GM18870 (cell line): Measurements from ENCODE around the gene TMEM59L.

Source experiments
- ATAC-seq: cut with Tn5 transposase; IDR thresholded peaks from one replicate; pipeline ENCODE4 v1.9.1; 2021; ENCODE audit warnings: moderate library complexity; ENCODE audit not compliant: unreplicated experiment

TMEM59L gene

DNA sequence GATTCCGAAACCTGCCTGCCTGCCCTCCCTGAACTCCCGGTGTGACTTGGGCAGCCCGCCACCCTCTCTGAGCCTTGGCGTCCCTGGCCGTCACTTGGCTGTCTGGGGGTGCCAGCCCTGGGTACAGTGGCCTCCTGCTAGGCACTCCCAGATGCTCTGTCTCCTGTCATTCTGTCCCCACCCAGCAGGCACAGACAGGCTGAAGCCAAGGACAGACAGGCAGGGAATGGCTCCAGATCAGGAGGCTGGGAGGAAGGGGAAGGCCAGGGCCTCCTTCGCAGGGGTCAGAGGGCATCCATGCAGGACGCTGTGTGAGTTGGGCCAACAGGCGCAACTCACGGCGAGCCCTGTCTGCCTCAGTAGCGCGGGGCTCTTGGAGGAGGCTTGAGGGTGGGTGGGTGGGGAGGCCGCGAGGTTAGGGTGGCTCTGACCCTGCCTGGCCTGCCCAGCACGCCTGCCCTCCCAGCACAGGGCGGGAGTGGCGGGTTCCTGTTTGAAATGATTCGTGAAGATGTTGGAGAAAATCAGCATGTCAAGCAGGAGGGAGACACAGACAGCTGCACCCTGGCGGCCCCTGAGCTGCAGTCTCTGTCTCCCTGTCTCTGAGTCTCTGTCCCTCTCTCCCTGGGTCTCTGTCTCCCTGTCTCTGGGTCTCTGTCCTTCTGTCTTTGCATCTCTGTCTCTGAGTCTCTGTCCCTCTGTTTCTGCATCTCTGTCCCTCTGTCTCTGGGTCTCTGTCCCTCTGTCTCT lies 43.8 kb downstream of the TMEM59L start:
- ATAC-seq: no peak

DNA sequence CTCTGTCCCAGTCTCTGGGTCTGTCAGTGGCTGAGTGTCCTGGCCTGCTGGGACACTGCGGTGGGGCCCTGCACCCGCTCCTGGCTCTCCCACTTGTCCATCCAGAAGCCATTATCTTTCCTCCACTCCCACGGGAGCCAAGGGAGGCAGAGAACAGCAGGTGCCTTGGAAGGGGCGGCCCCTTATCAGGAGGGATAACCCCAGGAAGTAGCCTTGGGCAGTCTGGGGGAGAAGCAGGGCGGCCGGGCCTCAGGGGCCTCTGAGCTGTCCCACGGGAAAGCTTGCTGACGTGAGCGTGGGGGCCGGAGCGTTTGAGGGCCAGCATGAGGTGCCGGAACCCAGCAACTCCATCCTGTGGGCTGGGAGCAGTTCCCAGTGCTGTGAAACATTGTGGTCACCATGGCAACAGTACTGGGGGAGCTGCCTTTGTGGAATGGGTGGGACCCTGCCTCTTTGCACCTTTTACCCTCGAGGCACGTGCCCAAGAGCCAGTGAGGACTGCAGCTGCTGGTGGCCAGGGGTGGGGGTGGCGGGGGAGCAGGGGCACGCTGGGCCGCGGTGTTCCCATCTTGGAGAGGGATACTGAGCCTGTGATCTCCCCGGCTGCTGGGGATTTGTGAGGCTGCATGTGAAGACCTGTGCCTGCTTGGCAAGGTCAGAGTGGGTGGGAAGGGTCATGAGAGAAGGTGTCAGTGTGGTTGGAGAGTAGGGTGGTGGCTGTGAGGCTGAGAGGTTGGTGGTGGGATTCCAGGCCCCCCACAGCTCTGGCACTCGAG lies 45.1 kb downstream of the TMEM59L start:
- no peak for ATAC-seq

DNA sequence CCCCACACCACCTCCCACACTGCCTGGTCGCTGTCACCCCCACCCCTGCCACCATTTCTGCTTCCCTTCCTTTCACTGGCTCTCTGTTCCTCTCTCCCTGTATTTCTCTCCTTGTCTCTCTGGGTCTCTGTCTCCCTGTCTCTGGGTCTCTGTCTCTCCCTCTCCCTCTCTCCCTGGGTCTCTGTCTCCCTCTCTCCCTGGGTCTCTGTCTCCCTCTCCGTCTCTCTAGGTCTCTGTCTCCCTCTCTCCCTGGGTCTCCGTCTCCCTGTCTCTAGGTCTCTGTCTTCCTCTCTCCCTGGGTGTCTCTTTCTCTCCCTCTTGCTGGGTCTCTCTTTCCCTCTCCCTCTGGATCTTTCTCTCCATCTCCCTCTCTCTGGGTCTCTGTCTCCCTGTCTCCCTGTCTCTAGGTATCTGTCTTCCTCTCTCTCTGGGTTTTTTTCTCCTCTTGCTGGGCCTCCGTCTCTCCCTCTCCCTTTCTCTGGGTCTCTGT lies 45.7 kb downstream of the TMEM59L start:
- ATAC-seq: no peak

DNA sequence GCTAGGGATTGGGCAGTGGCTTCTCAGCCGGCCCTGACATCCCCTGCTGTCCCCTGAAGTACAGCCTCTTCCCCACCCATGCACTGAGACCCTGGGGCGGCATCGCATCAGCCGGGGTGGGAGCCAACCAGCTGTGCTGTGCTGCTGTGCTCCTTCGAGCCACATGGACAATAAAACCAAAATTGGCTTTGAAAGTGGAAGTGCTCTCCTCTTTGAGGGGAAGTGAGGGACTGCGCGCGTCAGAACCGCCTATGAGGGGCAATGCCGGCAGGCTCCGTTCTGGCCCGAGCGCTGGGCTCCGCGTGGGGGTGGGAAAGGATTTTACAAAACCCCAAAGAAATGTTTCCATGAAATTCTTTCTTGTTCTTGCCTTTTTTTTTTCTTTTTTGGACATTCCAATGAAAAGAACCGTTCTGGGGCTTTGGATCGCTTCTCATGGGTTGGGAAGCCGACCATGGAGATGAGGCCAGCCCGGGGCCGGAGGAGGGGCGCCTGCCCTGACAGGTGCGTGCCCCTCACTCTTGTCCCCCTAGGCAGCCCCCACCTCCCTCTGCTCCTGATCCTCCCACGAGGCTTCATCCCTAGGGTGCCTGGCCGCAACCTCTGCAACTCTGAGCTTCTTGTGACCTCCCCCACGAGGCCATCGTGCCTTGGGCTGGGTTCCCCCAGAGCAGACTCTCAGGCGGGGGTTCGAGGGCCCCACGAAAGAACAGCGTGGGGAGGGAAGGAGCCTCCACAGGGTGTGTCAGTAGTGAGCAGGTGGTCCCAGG lies 46.8 kb downstream of the TMEM59L start:
- ATAC-seq: no peak

DNA sequence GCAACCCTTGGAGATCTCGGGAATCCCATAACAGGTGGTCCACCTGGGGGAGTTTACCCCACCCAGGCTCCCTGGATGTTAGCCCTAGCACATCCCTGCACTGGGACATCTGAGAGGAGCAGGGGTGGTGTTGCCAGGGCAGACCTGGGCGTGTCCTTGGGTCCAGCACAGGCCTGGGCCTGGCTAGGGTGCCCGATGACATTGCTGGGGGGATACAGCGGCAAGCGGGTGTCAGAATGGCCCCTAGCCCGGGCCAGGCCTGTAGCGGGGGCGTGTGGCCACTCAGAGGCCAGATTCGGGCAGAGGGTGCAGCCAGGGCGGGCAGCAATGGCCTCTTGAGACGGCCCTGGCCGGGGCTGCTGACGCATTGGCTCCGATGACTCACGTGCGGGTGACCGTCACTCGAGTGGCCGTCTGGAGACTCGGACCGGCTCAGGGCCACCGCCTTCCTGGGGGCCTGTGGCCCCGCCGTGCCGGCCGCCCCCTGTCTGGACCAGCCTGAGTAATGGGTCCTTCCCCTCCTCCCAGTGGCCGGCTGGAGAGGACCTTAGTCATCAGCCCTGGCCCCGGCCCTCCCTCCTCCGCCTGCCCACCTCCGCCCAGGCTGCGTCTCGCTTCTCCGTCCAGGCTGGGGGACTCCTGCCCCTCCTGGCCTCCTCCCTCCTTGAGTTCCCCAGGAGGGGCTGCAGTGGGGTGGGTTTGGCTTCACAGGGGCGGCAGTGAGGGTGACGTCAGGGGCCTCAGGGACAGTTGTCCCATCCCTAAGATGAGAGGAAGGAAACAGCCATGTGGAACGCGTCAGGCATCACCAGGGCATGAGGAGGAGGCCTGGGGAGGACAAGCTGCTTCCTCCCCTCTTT lies 47.6 kb downstream of the TMEM59L start:
- no peak for ATAC-seq

DNA sequence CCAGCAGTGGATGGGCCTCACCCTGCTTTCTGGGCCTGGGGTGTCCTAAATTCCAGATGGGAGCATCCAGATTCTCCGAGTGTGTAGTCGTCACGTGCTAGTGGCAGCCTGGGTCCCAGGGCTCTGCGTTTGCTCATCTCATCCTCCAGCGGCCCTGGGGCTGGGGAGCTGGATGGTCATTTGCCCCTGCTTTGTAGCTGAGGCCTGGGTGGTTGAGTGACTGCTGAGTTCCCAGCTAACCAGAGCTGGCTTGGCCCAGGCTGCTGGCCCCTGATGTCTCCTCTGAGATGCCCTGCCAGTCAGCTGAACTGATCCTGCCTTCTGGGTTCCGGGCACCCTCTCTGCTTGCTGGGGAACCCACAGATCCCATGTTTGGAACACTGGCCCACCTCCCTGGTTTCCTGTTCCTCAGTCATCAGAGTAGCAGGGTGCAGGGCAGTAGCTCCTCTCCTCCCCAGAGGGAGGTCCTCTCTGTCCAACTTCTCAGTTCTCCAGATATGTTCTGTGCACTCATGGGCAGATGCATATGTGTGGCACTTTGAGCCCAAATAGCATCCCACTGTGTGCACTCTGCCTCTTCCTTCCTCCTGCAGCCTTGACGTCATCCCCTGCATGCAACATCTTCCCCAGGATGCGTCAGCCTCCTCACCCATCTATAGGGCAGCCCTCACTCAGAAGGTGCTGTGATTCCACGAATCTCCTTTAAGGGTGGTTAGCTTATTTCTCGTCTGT lies 48.4 kb downstream of the TMEM59L start:
- no peak for ATAC-seq

DNA sequence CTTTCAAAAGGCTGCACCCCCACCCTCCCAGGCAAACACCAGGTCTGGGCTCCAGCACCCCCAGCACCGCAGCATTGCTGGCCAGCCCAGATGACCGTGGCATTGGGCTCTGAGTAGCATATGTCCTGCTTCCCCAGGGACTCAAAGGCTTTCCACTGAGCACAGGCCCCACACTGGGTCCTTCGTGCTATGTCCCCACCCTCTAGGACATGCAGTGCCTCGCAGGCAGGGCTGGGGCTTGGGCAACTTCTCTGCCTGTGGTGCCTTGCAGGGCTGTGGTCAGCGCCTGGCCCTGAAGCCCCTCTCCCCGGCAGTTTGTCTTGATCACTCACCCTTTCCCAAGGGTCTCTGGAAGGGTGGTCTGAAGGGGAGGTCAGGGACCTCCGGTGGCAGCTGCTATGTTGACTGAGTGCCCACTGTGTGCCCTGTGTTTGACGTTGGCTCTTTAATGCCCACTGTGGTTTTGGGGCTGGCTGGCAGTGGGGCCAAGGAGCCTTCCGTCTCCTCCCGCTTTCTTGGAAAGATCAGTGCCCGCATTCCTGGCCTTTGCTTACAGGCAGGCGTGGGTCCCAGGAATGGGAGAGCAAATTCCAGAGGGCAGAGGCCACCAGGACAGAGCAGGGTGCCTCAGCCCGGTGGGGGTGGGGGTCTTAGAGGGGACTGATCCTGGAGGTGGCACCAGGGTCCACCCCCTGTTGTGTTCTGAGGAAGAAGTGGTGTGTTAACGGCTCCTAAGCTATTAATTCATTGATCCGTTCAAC lies 50.5 kb downstream of the TMEM59L start:
- ATAC-seq: no peak

DNA sequence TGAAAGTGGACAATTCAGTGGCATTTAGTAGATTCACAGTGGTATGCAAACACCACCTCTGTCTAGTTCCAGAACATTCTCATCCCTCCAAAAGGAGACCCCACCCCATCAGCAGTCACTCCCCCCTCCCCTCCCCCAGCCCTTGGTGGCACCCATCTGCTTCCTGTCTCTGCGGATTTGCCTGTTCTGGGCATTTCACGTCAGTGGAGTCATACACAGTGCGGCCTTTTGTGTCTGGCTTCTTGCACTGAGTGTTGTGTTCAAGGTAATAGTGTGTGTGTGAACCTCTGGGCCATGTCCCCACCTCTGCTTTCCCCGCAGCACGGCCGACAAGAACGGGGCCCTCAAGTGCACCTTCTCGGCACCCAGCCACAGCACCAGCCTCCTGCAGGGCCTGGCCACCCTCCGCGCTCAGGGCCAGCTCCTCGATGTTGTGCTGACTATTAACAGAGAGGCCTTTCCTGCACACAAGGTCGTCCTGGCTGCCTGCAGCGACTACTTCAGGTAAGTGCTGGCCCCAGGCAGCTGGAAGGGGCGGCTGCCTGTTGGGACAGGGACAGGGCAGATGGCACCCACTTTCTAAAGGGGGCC lies 51.4 kb downstream of the TMEM59L start:
- ATAC-seq: no peak

DNA sequence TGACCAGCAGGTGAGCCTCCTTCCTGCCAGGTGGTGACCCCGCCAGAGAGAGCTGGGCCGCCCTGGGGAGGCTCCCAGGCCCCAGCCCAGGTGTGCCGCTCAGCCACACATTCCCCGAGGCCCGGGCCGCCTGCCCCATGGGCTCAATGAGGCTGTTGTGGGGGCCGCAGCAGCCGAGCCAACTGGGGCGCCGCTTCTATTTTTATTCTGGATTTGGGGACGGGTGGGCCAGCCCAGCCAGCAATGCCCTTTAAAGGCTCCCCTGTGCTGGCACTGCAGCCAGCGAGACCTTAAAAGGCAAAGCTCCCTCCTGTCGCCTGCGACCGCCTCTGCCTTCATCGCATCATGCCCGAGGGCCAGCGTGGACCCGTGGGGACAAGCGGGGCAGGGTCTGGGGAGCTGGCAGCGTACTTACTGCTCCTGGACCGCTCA lies 53.1 kb downstream of the TMEM59L start:
- no peak for ATAC-seq

DNA sequence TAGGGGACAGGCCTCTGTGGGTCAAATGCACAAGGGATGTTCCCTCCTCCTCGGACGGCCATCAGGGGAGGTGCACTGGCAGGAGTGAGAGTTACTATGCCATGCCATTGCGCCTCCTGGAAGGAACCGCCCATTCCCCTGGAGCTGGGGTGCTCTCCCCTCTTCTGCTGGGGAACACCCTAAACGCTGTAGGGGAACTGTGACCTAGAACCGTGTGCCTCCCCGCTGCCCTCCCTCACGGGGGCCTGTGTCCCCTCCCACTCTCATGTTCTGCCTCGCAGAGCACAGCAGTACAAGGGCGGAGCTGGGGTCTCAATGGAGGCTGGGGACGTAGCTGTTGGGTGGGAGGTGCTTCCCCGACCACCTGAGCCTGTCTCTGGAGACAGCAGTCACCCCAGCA lies 53.6 kb downstream of the TMEM59L start:
- no peak for ATAC-seq

DNA sequence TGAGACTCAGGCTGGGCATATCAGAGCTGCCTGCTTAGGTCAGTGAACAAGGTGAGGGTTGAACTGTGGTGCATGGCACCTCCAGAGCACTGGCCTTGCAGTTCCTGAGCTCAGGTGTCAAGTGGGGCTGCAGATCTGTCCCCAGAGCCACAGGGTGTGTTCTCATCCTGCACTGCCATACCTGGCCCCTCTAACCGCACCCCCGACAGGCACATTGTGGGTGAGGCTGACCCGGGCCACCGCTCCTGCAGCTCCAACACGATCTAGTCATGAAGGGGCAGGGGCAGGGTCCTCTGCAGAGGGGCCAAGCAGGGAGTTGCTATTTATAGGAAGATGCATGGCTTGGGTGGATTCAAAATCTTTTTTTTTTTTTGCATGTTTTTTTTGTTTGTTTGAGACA lies 54.1 kb downstream of the TMEM59L start:
- no peak for ATAC-seq

DNA sequence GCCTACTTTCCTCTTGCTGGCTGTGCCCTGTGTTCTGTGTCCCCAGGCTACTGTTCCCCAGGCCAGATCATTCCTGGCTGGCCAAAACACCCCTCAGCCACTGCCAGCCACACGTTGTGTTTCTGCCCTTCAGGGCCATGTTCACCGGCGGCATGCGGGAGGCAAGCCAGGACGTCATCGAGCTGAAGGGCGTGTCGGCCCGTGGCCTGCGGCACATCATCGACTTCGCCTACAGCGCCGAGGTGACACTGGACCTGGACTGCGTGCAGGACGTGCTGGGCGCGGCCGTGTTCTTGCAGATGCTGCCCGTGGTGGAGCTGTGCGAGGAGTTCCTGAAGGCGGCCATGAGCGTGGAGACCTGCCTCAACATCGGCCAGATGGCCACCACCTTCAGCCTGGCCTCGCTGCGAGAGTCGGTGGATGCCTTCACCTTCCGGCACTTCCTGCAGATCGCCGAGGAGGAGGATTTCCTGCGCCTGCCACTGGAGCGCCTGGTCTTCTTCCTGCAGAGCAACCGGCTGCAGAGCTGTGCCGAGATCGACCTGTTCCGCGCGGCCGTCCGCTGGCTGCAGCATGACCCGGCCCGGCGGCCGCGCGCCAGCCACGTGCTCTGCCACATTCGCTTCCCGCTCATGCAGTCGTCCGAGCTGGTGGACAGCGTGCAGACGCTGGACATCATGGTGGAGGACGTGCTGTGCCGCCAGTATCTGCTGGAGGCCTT lies 55.0 kb downstream of the TMEM59L start:
- ATAC-seq: no peak

DNA sequence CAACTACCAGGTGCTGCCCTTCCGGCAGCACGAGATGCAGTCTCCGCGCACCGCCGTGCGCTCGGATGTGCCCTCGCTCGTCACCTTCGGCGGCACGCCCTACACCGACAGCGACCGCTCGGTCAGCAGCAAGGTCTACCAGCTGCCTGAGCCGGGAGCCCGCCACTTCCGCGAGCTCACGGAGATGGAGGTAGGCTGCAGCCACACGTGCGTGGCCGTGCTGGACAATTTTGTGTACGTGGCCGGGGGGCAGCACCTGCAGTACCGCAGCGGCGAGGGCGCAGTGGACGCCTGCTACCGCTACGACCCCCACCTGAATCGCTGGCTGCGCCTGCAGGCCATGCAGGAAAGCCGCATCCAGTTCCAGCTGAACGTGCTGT lies 55.6 kb downstream of the TMEM59L start:
- ATAC-seq: no peak

DNA sequence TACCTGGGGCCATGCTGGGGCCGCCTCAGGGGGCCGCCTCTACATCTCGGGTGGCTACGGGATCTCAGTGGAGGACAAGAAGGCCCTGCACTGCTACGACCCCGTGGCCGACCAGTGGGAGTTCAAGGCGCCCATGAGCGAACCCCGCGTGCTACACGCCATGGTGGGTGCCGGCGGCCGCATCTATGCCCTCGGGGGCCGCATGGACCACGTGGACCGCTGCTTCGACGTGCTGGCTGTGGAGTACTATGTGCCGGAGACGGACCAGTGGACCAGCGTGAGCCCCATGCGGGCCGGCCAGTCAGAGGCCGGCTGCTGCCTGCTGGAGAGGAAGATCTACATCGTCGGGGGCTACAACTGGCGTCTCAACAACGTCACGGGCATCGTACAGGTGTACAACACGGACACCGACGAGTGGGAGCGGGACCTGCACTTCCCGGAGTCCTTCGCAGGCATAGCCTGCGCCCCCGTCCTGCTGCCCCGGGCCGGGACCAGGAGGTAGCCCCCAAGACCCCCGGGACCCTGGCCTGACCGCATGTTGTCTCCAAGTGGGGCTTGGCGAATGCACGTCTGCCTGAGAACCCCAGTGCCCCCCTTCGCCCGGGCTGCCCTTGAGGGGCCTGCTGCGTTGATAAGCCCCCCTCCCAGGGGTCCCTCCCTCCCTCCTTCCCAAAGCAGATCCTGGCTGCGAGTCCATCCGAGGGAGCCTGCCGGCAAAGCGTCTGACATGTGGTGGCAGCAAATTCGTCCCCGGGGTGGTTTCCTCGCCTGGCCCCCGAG lies 56.3 kb downstream of the TMEM59L start:
- no peak for ATAC-seq

DNA sequence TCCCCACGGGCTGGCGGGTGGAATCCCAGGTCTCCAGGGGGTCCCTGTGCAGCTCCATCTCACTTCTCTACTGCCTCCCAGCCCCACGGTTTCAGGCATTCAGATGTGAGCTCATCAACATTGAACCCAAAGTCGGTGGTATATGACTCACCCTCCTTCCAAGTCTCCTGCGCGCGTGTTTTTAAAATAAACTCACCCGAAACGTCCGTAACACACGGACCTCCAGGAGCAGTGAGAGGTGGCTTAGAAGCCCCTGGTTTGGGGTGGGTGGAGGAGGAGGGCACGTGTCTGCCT lies 56.8 kb downstream of the TMEM59L start:
- no peak for ATAC-seq

DNA sequence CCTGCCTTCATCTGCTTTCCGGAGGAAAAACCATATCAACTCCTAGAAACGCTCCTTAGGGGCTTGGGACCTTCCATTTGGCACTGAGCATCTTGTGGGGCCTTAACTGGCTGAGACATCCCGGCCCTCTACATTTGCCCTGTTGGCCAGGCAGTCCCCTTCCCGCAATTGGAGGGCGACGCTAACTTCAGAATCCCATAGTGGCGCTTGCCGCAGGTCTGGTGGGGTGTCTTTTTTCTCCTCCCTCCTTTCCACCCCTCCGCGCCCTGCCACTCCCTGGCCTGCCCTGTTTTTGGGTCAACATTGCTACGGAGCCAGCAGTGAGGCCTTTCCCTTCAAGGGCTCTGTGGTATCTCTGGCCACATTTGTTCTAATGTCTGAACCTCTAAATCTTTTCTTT lies 57.2 kb downstream of the TMEM59L start:
- ATAC-seq: no peak

DNA sequence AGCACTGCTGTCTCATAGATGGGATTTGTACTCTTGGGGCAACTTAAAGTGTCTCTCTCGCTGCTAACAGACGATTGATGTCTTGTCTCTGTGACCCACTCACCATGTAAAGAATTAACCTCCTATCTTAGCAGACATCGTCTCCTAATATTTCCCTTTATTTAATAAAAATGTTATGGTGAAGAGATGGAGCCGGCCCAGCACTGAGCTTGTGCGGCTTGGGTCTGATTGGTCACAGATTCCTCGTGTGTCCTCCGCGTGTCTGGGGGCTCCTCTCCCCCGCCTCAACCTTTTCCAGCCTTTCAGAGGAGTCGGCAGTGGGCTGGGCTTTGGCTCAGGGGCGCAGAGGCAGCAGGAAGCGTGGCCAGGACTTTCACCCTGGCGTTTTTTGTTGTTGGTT lies 57.6 kb downstream of the TMEM59L start:
- no peak for ATAC-seq
